PC-3 (cell line): Measurements from ENCODE around the gene IKZF1.

Experiments
- EZH2phosphoT487 ChIP-seq: fragments of 300-600 bp; sonication (generic); IDR thresholded peaks from 2 replicates; pipeline ENCODE4 v1.6.1; 2018; ENCODE audit warnings: mild to moderate bottlenecking, antibody characterized with exemption, low read length, borderline replicate concordance
- TF ChIP-seq, protein P1 (sequence below): fragments of 300-600 bp; sonication (generic); conservative IDR thresholded peaks from 2 replicates; pipeline ENCODE4 v1.5.1; 2017; ENCODE audit warnings: antibody characterized with exemption, low read depth, mild to moderate bottlenecking, low read length

DNA sequence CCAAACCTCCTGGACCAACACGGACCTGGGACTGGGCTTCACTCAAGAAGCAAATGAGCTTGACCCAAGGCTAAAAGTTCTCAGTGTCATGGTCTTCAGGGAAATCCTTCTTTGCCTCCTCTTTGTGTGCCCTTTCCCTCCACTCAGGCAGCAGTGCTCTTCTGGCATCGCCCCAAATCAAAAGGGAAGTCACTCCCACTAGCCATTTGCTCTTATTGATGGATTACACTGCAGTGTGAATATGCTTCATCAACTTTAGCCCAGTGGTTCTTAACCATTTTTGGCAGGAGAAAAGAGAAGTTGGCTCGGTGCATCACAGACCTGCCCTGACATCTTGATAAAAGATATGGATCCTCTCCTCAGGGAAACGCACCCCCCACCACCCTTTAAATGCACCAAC is 19.2 kb upstream of the IKZF1 start:
- TF ChIP-seq, protein P1, sequence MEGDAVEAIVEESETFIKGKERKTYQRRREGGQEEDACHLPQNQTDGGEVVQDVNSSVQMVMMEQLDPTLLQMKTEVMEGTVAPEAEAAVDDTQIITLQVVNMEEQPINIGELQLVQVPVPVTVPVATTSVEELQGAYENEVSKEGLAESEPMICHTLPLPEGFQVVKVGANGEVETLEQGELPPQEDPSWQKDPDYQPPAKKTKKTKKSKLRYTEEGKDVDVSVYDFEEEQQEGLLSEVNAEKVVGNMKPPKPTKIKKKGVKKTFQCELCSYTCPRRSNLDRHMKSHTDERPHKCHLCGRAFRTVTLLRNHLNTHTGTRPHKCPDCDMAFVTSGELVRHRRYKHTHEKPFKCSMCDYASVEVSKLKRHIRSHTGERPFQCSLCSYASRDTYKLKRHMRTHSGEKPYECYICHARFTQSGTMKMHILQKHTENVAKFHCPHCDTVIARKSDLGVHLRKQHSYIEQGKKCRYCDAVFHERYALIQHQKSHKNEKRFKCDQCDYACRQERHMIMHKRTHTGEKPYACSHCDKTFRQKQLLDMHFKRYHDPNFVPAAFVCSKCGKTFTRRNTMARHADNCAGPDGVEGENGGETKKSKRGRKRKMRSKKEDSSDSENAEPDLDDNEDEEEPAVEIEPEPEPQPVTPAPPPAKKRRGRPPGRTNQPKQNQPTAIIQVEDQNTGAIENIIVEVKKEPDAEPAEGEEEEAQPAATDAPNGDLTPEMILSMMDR, result no peak
- TF ChIP-seq EZH2phosphoT487, result no peak
